HG03432 (cell line): Measurements from ENCODE around the gene CMIP.

Source experiments
- ATAC-seq: cut with Tn5 transposase; IDR thresholded peaks from one replicate; pipeline ENCODE4 v1.9.1; 2021; ENCODE audit warnings: mild to moderate bottlenecking, moderate library complexity; ENCODE audit not compliant: unreplicated experiment

The CMIP gene

DNA sequence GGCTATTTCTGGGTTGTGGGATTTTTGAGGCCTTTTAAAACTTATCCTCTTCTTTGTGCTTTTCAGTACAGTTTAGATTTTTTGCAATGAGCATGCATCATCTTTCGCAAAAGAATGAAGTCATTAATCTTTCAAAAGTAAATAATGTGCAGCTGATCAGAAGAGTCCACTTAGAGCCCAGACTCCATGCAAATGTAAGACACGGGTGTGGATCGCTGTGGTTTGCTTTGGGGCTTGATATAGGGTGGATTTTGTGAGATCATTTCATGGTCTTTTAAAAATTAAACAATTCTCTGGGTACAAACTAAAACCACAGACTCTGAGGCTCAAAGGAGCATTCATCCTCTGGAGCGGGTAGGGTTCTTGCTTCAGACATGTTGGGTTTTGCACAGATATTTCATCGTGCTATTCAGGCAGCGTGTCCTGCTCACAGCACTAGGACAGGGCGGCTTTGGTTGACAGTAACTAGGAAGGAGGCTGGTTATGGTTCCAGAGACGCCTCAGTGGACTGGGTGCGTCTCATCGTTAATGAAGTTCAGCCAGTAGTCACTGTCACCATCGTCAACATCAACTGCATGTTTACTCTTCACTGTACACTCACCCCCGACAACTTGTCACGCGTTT, 205.1 kb downstream of the CMIP start:
- no peak for ATAC-seq

DNA sequence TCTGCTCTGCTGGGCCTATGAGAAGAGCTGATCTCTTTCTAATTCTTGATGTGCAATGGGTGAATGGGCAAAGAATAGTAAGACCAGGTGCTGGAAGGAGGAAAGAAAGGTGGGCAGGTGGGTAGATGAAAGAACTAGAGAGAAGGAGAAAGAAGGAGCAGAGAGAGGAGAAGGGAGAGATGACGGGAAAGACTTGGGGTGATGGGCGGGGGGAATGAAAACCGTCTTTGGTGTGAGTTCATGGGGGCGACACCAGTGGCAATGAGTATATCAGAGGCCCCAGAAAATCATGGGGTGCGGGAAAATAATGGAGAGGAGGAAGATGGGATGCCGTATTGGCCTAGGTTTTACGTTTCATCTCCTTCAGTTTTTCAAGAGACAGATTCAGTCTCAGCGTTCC, 205.7 kb downstream of the CMIP start:
- ATAC-seq, result no peak

DNA sequence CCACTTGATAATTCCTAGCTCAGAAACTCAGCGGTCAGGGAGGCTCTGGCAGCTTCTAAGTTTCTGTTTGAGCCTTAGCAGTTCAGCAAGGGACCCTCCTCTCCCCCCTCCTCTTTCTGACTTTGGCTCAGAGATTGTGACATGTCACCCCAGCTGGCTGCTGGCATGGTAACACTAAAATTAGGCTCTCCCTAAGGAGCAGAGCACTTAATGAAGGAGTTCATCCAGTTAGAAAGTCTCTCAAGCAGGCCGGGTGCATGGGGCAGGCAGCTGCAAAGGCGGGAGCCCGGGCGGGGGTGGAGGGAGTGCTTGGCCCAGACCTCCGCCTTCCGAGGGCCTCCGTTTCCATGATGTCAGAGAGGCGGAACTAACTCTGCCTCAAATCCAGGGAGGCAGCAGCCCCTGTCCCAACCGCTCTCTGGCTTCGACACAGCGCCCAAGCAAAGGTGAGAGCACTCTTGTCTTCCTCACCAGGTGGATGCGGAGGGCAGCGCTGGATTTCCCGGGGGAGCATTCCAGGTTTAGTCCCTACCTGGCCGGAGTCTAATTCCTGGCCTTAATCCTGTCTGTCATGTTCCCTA, 206.5 kb downstream of the CMIP start:
- no peak for ATAC-seq

DNA sequence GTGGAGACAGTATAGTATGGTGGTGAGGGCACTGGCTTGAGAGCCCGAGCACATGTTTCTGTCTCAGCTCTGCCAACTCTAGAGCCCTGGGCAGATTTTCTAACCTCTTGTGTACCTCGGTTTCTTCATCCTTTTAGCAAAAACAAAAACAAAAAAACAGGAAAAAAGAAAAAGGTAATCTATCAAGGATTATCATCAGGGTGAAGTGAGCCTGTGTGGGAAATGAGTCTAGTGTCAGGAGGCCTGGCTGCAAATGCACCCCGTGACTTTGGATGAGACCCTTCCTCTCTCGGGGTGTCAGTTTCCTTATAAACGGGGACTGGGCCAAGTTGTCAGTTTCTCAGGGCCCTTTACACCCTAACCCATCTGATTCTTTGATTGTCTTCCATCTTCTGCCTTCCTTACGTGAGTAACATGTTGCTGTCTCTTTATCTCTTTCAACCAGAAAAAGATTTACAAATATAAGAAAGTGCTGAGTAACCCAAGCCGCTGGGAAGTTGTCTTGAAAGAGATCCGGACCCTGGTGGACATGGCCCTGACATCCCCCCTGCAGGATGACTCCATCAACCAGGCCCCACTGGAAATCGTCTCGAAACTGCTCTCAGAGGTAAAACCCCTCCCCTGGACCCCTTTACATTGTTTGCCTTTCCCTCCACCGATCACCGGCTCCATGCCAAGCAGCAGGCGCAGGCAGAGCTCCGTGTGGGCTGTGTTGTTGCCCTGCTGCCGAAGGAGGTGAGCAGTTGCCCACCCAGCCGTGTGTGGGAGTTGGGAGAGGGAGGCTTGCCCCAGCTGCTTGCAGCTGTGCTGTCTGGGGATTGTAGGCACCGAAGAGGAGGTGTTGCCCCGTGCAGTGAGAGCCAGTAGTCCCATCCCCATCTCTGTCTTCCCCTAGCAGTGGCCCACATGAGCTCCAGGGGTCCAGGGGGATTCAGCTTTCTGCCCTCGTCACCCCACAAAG, 207.4 kb downstream of the CMIP start:
- ATAC-seq, result peak; percentile 37

DNA sequence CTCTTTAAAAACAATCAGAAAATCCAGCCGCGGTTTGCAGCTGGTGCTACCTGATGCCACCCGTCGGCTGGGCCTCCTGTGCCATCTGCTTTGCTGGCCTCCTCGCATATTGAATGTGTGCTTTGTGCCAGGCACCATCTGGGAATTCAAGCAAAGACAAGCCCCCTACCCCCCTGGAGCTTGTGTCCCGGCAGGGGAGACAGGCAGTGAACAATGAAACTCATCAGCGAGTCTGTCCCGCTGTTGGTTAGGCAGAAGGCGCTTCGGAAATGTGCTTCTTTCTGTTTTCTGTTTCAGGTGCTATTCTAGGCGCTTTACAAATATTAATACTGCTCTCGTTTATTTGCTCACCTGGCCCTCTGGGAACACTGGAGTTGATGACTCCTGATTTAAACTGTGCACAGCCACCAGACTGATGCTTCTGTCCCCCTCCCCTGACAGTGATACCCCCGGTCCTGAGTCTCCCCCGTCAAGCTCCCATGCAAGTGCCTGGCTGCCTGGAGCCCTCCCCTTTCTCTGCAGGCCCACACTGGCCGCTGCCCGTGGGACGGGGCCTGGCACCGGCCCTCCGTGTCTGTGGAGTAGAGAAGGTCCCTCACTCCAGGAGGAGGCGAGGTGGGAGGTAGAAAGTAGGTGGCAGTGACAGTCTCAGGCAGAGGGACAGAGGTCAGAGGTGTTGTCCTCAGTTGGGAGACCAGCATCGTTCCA, 208.3 kb downstream of the CMIP start:
- ATAC-seq, result peak; percentile 67

DNA sequence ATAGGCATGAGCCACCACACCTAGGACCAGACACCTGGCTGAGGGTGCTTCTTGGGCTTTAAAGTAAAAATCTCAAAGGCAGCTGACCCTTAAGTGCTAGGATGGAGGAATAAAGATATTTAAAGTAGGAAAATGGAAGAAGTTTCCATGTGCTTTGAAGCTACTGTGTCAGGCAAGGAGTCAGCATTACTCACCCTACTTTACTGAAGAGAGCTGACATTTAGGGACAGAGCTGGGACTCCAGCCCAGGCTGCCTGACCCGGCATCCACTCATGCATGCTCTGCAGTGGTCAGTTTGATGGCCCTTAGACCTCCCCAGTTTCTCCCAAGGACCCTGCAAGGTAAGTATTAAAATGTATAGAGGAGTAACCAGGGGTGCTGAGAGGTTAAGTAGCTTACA, 209.7 kb downstream of the CMIP start:
- no peak for ATAC-seq

DNA sequence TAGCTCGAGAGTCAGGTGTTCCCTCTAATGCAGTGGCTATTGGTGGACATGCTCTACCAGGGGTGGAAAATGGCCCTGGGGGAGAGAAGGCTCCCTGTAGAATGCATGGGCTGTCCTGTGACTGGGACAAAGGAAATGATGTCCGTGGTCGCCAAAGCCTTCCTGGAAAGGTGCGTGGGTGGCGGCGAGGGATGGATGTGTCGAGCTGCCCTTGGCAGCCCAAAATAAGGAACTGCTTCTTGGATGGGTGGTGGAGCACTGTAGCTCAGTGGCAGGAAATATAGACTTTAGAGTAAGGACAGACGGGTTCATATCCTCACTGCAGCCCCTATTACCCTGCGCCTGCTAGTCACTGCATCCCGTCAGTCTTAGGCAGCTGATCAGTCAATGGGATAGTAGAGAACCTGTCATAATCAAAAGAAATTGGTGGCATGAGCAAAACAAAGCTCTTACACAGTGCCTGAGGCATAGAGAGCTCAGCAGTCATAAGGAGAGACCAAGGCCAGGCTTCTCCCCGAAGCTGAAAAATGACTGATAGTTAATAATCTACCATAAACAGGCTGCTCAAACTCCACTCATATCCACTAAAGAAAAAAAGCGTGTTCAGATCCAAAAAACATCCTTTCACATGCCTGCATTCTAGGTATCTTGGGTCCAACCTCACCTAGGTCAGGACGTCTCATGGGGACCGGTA, 211.0 kb downstream of the CMIP start:
- no peak for ATAC-seq

DNA sequence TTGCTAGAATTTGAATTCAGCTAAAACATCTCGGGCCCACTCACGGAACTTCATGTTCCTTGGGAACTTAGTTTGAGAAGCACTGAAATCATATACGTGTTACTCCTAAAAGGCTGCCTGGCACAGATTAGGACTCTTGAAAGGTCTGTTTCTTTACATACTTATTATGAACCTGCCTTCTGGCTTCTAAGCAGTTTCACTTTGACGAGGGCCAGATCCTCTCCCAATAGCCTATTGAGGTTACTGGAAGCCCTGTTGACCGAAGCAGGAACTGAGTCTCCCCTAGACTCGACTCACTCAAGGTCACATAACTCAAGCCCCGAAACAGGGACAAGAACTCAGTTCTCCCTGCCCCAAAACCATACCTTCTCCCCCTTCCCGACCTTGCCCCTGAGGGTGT, 212.6 kb downstream of the CMIP start:
- peak; percentile 60 for ATAC-seq

DNA sequence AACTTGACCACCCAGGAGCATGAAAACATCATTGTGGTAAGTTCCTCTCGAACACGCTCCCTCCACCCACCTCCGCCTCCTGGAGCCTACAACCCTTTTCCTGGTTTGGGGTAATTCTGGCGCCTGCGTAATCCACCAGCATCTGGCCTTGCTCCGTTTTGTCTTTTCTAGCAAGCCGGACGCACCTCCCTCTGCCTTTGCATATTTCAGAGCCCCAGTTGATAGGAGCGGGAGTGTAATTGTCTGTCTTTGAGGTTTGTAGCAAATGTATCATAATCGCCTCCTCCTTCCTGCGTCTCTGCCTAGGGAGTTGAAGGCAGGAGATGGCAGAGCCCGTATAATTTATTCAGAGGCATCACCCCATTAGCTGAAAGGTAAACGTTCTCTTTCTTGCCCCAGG, 213.2 kb downstream of the CMIP start:
- no peak for ATAC-seq

DNA sequence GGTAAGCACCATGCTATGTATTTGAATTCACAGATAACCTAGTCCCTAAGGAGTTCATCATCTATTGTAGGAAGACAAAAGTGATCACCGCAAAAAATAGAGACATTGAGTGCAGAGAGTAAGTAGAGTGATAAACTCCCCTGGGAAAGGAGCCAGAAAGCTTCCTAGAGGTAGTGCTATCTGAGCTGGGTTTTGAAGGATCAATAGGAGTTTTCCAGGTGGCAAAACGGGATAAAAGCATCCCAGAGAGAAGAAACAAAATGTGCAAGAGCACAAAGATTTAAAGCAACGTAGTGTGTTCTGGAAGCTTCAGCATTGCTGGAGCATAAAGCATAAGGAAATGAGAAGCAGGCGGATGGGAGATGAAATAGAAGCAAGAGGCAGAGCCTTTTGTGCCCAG, 213.8 kb downstream of the CMIP start:
- ATAC-seq, result no peak

DNA sequence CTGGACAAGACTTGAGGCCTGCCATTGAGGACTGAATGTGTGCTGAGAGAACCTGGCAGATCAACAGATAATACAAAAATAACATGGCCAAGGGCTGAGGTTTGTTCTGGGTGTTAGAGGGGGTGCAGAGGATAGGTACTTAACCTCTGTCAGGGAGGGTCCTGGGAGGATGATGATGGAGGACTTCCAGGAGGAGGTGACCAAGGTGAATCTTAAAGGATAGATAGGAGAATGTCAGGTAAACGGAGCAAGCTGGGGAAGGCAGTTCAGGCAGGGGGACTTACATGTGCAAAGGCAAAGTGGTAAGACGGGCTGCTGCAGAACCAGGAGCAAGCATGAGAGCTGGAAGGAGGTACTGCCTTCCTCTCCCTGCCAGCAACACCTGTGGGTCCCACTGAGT, 214.6 kb downstream of the CMIP start:
- ATAC-seq, result no peak

DNA sequence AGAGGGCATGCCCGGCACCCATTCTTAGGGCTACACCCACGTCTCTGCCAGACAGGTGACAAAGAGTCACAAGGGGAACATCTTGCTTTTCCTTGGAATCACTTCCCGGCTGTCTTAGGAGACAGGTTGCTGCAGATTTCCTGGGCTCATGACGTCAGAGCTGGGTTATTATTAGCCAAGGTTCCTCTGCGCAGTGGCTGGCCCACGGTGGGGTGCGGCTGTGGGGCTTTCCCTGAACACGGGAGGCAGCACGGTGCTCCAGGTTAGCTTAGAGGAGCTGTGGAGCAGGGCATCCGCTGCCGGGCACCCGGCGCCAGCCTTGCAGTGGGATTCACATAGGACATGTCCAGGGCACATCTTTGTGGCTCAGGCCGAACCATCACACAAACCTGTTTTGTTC, 216.5 kb downstream of the CMIP start:
- no peak for ATAC-seq

DNA sequence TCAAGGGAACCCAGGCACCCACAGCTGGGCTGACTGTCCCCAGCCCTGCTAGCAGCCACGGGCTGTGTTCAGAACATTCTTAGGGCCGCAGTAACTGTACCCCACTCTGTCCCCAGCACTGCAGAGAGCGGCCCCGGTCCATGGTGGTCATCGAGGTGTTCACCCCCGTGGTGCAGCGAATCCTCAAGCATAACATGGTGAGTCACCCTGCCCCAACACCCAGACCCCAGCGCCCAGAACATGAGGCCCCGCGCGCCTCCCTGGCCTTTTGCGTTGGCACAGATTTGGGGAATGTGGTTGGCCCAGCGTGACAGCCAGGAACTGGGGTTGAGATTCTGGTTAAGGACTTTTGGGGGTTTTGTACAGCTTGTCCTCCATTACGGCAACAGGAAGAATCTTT, 219.5 kb downstream of the CMIP start:
- ATAC-seq, result no peak

DNA sequence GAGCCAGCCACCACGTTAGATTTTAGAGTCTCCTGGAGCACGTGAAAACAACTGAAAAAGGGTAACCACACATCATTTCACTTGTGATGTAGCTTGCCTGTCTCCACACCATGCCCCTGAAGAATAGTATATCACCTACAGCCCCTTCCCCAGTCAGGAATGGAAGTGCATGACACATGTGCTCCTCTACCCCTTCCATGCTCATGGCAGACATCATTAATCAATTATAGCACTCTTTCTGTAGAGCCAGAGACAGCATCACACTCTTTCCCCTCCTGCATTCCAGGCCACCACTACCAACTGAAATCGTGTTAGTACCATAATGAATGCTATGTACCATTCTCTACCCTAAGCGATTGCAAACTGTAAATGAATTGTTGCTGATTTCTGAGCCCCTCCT, 221.0 kb downstream of the CMIP start:
- no peak for ATAC-seq

DNA sequence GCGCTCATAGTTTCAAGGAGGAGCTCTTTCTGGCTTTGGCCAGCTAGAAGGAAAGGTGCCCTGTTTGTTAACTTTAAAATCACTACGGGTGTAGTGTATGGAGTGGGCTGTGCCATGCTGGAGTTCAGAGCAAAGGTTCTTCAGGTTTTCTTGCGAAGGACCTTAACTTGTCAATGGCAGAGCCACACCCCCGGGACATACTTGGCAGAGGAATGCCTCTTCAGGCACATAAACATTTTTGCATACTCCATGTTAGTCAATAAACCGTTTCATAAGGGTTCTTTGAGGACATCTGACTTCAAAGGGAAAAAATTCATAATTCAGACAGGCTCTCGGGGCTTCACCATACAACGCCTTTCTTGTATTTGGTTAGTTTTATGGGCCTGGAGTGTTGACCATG, 221.5 kb downstream of the CMIP start:
- no peak for ATAC-seq

DNA sequence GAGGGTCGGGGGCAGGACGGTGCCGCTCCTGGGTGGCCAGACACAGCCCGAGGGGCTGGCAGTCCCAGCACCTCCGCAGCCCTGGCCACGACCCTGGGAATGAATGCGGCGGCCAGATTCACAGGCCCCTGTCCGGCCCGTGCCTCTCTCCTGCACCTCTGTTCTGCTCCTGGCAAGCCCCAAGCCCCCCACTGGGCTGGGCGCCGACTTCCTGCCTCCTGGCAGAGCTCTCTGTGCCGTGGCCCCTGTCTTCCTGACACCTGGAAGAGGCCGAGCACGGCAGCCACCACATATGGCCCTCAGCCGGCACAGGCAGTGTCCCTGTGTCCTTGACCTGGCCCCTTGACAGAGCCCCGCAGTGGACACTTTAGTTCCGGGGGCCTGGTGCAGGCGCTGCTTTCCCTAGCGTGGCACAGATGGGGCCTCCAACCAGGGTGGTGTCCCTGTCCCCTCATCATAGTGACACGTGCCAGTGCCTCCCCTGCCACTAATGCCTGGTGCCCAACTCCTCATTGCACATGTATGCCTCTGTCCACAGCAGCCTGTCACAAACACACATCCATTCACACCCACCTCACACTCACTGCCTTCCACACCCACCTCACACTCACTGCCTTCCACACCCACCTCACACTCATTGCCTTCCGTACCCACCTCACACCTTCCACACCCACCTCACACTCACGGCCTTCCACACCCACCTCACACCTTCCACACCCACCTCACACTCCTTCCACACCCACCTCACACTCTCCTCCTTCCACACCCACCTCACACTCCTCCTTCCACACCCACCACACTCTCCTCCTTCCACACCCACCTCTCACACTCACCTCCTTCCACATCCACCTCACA, 223.9 kb downstream of the CMIP start:
- no peak for ATAC-seq

DNA sequence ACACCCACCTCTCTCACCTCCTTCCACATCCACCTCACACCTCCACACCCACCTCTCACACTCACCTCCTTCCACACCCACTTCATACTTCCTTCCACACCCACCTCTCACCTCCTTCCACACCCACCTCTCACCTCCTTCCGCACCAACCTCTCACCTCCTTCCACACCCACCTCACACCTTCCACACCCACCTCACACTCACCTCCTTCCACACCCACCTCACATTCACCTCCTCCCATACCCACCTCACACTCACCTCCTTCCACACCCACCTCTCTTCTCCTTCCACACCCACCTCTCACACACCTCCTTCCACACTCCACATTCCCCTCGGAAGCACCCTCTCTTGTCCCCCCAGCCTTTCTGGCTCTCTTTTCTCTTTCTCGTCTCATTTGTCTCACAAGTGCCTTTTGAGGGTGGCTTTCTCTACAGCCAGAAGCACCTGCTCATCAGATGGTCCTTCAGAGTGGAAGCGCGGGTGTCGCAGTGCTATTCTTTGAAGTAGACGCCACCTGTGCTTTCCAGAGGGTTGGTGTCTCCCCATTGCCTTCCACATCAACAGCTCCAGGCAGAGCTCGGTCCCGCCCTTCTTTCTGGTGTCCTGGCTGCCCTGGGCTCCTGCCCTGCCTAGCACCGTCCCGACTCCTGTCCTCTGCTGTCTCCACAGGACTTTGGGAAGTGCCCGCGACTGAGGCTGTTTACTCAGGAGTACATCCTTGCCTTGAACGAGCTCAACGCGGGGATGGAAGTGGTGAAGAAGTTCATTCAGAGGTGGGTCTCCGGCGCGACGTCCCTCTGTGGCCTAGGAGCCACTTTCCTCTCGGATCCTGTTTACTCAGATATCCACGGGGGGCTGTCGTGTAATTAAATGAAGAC, 225.1 kb downstream of the CMIP start:
- no peak for ATAC-seq

DNA sequence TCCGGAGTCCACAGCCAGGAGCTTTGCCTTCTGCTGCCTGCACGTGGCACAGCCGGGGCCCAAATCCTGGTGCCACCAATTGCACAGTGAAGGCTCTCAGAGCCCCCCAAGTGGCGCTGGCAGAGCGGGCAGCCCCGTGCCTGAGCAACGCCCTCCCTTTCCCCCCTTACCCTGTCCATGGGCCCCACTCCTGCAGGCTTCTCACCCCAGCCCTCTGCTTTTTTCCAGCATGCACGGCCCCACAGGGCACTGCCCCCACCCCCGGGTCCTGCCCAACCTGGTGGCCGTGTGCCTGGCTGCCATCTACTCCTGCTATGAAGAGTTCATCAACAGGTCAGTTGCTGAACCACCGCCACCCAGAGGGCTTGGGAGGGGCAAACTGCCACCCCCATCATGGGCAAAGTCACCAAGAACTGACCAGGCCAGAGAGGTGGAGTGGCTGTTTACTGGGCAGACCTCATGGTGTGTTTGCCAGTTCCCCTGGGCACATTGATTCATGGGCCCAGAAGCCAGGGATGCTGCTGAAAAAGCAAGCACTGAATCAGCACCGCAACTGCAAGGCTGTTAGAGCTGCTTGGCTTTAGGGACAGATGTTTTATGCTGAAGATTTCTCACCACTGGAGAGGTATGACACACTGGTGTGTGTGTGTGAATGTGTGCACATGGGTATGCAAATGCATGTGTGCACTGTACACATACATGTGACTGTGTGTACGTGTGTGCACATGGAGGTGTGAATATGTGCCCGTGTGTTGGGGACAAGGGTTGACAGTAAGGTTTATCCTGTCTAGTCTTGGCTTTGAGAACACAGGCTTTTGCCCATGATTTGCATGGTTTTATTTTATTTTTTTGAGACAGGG, 227.4 kb downstream of the CMIP start:
- no peak for ATAC-seq
